ENCODE measurements around the gene SLC39A2.
A peak's percentile ranks its signal among the peaks of the same experiment; 100 is the strongest.

- TF ChIP-seq CTCF (IDR thresholded peaks at IDR 0.05) (peak; percentile 89 to 97 (median 90)), POLR2A (IDR thresholded peaks at IDR 0.05) (no peak)
These were observed 15.7 kb downstream of the SLC39A2 start for GRCh38 chr14:21014761-21015190.

All from testis (tissue), 2 donors.